OCI-LY7 (cell line): ENCODE data around the gene KLHL25. TPM values are rescaled to one million over a fixed set of nuclear protein-coding genes. Genes with fewer than 3 reads are reported as not detected.

Experiments
- BruUV-seq: library from RNA; stranded (reverse); fragments of 400-500 nt; replicated peaks from 2 replicates; lab custom pipeline; 2021; lab: Mats Ljungman, UMichigan
- CTCF ChIA-PET: fragments of 300-600 bp; sonication (Branson Sonifier 250); formaldehyde crosslinking; loops from one replicate; lab custom pipeline; 2022; ENCODE audit warnings: antibody characterized with exemption; ENCODE audit not compliant: unreplicated experiment; lab: Charles Lee
- POLR2A ChIA-PET: fragments of 300-600 bp; sonication (Branson Sonifier 250); formaldehyde crosslinking; loops from one replicate; lab custom pipeline; 2022; ENCODE audit warnings: antibody characterized with exemption; lab: Charles Lee
- DNase-seq: peaks from one replicate; pipeline ENCODE4 v3.0.0-alpha.2; 2015; ENCODE audit warnings: low spot score
- H2AFZ ChIP-seq: fragments of 200-600 bp; sonication (generic), shearing (Covaris generic); 2 replicates; pipeline ENCODE4 v1.6.1; 2014; ENCODE audit warnings: mild to moderate bottlenecking, antibody characterized with exemption, low read length, moderate library complexity
- H3K27ac ChIP-seq: fragments of 200-600 bp; sonication (generic); 2 replicates; pipeline ENCODE4 v1.5.1; 2014; ENCODE audit warnings: mixed run types, low read depth, mild to moderate bottlenecking, moderate library complexity, low read length, inconsistent platforms; ENCODE audit not compliant: poor library complexity, severe bottlenecking
- H3K36me3 ChIP-seq: fragments of 200-600 bp; sonication (generic); 2 replicates; pipeline ENCODE4 v1.6.1; 2014; ENCODE audit warnings: mild to moderate bottlenecking, antibody characterized with exemption, low read length, moderate library complexity, mixed read lengths; ENCODE audit not compliant: insufficient read depth
- H3K4me1 ChIP-seq: fragments of 200-600 bp; sonication (generic); 2 replicates; pipeline ENCODE4 v1.5.1; 2014; ENCODE audit warnings: mild to moderate bottlenecking, low read length; ENCODE audit not compliant: insufficient read depth, poor library complexity, severe bottlenecking
- H3K4me2 ChIP-seq: fragments of 200-600 bp; sonication (generic); 2 replicates; pipeline ENCODE4 v1.6.1; 2014; ENCODE audit warnings: mild to moderate bottlenecking, low read length
- H3K4me3 ChIP-seq: fragments of 200-600 bp; sonication (generic); 2 replicates; pipeline ENCODE4 v1.5.1; 2014; ENCODE audit warnings: mild to moderate bottlenecking, low read depth, low read length; ENCODE audit not compliant: poor library complexity, severe bottlenecking
- H3K79me2 ChIP-seq: fragments of 200-600 bp; sonication (generic); 2 replicates; pipeline ENCODE4 v1.6.1; 2016; ENCODE audit warnings: low read depth, mild to moderate bottlenecking, low read length, moderate library complexity, mixed read lengths; ENCODE audit not compliant: insufficient read depth
- H3K9me2 ChIP-seq: fragments of 200-600 bp; sonication (generic); 2 replicates; pipeline ENCODE4 v1.6.1; 2016; ENCODE audit warnings: mild to moderate bottlenecking, low read length, mixed read lengths; ENCODE audit not compliant: insufficient read depth
- H3K9me3 ChIP-seq: fragments of 200-600 bp; sonication (generic); 2 replicates; pipeline ENCODE4 v1.6.1; 2014; ENCODE audit warnings: mild to moderate bottlenecking, mixed run types, low read length, mixed read lengths
- H4K20me1 ChIP-seq: fragments of 200-600 bp; sonication (generic); 2 replicates; pipeline ENCODE4 v1.6.1; 2014; ENCODE audit warnings: mild to moderate bottlenecking, antibody characterized with exemption, low read length, moderate library complexity, mixed read lengths; ENCODE audit not compliant: insufficient read depth
- CTCF ChIP-seq: fragments of 200-600 bp; sonication (generic); conservative IDR thresholded peaks from 2 replicates; pipeline ENCODE4 v1.5.1; 2014; ENCODE audit warnings: mild to moderate bottlenecking, antibody characterized with exemption, low read length, moderate library complexity, mixed read lengths
- EZH2phosphoT487 ChIP-seq: fragments of 200-600 bp; sonication (generic); IDR thresholded peaks from 2 replicates; pipeline ENCODE4 v1.6.1; 2018; ENCODE audit warnings: low read depth, borderline replicate concordance, mild to moderate bottlenecking, mixed run types, antibody characterized with exemption, low read length, moderate library complexity, mixed read lengths
- intact Hi-C: fragments of 100-400 bp; cut with micrococcal nuclease; formaldehyde crosslinking; loops from one replicate; pipeline ENCODE4 v1.10.0; 2022; ENCODE audit not compliant: unreplicated experiment
- total RNA-seq, 2 experiments: library from RNA; depleted of rRNA in 1 of 2; stranded (reverse); fragments of >200 nt in 1 of 2; shearing (Covaris generic) in 1 of 2; gene quantifications; 2 replicates each; pipeline ENCODE4 v1.2.3, GENCODE V29; 2014 to 2022

The KLHL25 gene
- total RNA-seq, 2 experiments from 2014 or later: 5.1 to 7.7 TPM

- CTCF ChIA-PET: no interaction called here
- no TSS peak for BruUV-seq
- no peak overlapping the region for H3K4me3 ChIP-seq
- H3K9me3 ChIP-seq: no peaks in the 10 kb centered on the region
- no peaks in the 10 kb centered on the region for H3K9me2 ChIP-seq
- POLR2A ChIA-PET: no interaction called here
- no peak overlapping the region for H2AFZ ChIP-seq
- intact Hi-C loops: loop anchor here (10.0 kb wide), 1 partner anchor 432 kb away; no protein-coding TSS in a partner anchor
- H3K4me2 ChIP-seq: no peak overlapping the region
- H3K4me1 ChIP-seq: no peaks in the 10 kb centered on the region
- H4K20me1 ChIP-seq: no peaks in the 10 kb centered on the region
- H3K79me2 ChIP-seq: no peaks in the 10 kb centered on the region
- no peak for DNase-seq
- peaks cover 99% of the 10 kb centered on the region for H3K36me3 ChIP-seq
- TF ChIP-seq EZH2phosphoT487 (no peak), CTCF (no peak)
- no peak overlapping the region for H3K27ac ChIP-seq
Measured at GRCh38 chr15:85726454-85726853, 68.3 kb downstream of the KLHL25 start.

DNA sequence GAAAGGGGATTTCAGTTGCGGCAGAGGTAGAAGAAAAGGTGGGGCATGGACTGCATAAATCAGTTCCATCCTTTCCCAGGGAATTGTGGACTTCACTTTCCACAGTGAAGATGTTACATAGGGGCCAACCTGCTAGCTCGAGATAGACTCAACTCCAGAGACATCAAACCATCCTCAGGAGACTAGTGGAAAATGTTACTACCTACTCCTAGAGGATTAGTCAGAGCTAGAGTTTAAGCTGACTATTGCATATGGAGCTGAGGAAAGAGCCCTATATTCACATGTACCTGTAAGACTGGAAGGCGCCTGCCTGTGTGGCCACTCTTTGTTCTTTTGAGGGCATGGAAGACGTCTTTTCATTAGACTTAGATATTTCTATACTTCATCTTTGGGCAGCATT is 69.2 kb downstream of the KLHL25 start:
- Histone ChIP-seq H3K36me3 (peaks cover 99% of the 10 kb centered on the region), H3K4me1 (no peaks in the 10 kb centered on the region), H3K4me3 (no peak overlapping the region), H4K20me1 (no peaks in the 10 kb centered on the region), H3K9me3 (no peaks in the 10 kb centered on the region), H2AFZ (no peak overlapping the region), H3K4me2 (no peak overlapping the region), H3K9me2 (no peaks in the 10 kb centered on the region), H3K27ac (no peak overlapping the region), H3K79me2 (no peaks in the 10 kb centered on the region)
- no peak for DNase-seq
- ChIA-PET CTCF (no interaction called here), POLR2A (no interaction called here)
- intact Hi-C loops: loop anchor here (10.0 kb wide), 1 partner anchor 431 kb away; no protein-coding TSS in a partner anchor
- TF ChIP-seq CTCF (no peak), EZH2phosphoT487 (no peak)
- BruUV-seq: no TSS peak

GRCh38 chr15:85725019-85725418 is 69.7 kb downstream of the KLHL25 start:
- DNase-seq: no peak
- Histone ChIP-seq H3K4me1 (no peaks in the 10 kb centered on the region), H3K79me2 (no peaks in the 10 kb centered on the region), H3K27ac (no peak overlapping the region), H4K20me1 (no peaks in the 10 kb centered on the region), H3K36me3 (peaks cover 99% of the 10 kb centered on the region), H3K9me3 (no peaks in the 10 kb centered on the region), H3K4me2 (no peak overlapping the region), H3K9me2 (no peaks in the 10 kb centered on the region), H2AFZ (no peak overlapping the region), H3K4me3 (no peak overlapping the region)
- no TSS peak for BruUV-seq
- no peak for TF ChIP-seq CTCF
- TF ChIP-seq EZH2phosphoT487: no peak
- intact Hi-C loops: loop anchor here (10.0 kb wide), 1 partner anchor 430 kb away; no protein-coding TSS in a partner anchor
- CTCF ChIA-PET: no interaction called here
- POLR2A ChIA-PET: interaction anchor here (0.6 kb wide), 2 partner anchors 130 to 170 kb away, joined by 3 read pairs; no protein-coding TSS in a partner anchor
